Measurements from ENCODE around the gene ADGRB3. TPM values are rescaled to one million over a fixed set of nuclear protein-coding genes. Genes with fewer than 3 reads are reported as not detected.
"Not testable (repeated sequence)": the region's sequence is repeated elsewhere in the genome, so short reads cannot be mapped to it uniquely, and the experiment has no call there.

ADGRB3 gene
- total RNA-seq, 1 donor from 2014 or later, result 0.20 TPM

GRCh38 chr6:69044534-69044933 is 409.5 kb downstream of the ADGRB3 start:
- ATAC-seq, result no peak

DNA sequence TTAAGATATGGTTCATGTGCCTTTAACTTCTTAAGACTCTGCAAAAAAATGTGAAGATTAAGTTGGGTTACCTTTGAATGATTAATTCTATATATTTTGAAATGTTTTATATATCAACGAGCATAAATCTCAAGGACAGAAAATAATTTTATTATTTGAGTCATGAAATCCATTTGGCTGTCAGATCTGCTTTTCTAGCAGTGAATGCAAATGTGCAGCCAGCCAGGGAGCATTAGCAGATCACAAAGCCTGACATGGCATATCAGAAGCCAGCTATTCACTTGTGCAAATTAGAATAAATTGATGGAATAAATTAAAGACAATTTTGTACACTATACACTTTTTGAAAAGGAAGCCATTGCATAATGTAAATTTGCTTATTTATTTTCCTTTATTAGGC is 424.3 kb downstream of the ADGRB3 start:
- ATAC-seq, result no peak

- no peak for ATAC-seq
Measured at GRCh38 chr6:69061066-69061465, 426.0 kb downstream of the ADGRB3 start.

- ATAC-seq, result no peak
Measured at GRCh38 chr6:69063401-69063800, 428.3 kb downstream of the ADGRB3 start.

DNA sequence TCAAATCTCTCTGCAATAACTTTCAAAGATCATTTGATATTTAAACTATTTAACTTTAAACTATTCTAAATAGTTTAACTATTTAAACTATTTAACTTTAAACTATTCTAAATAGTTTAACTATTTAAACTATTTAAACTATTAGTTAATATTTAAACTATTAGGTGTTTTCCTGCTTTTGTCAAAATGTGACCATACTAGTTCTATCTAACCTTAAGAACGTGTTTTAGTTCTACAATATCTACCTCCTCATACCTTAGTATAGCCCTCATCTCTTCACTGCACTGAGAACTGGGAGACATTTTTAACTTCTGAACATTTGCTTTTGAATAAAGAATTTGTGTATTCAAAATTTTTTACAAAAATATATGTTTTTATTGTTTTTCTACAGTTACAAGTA is 429.1 kb downstream of the ADGRB3 start:
- no peak for ATAC-seq

- no peak for ATAC-seq
Measured at GRCh38 chr6:69069881-69070280, 434.8 kb downstream of the ADGRB3 start.

- no peak for ATAC-seq
Measured at GRCh38 chr6:69072796-69073195, 437.7 kb downstream of the ADGRB3 start.

GRCh38 chr6:69084746-69085335 is 449.8 kb downstream of the ADGRB3 start:
- no peak for ATAC-seq

GRCh38 chr6:69086689-69087088 is 451.6 kb downstream of the ADGRB3 start:
- no peak for ATAC-seq

DNA sequence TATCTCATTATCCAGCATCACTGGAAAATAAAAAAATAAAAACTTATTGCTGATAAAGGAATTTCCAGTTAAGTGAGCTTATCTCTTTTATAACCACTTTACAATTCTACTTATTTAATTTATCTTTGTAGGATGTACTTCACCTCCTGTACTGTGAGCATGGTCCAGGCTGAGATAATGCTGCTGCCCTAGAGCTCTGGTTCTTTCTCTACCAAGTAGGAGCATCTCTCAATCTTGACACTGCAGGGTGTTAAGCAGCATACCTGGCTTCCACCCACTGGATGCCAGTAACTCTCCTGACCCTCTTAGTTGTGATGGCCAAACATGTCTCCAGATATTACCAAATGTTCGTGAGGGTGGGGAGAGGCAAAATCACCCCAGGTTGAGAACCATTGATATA is 454.5 kb downstream of the ADGRB3 start:
- no peak for ATAC-seq

DNA sequence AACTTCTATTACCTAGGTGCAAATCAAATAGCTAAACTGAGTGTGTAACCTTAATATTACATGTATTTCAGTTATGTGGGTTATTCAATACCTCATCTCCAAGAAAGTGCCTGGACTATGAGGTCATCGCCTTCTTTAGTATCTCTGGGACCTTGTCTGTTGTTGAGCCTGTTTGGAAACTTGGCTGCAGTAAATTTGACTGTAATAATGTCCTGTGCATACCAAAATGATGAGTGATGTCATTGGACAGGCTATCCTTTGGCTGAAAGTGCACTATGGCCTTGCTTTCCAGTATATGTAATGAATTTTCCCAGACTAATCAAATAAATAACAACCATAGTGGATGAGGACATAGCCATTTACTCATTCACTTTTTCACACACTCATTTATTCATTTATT is 455.1 kb downstream of the ADGRB3 start:
- no peak for ATAC-seq

GRCh38 chr6:69096681-69097080 is 461.6 kb downstream of the ADGRB3 start:
- ATAC-seq, result no peak

GRCh38 chr6:69097948-69098347 is 462.9 kb downstream of the ADGRB3 start:
- ATAC-seq, result no peak

DNA sequence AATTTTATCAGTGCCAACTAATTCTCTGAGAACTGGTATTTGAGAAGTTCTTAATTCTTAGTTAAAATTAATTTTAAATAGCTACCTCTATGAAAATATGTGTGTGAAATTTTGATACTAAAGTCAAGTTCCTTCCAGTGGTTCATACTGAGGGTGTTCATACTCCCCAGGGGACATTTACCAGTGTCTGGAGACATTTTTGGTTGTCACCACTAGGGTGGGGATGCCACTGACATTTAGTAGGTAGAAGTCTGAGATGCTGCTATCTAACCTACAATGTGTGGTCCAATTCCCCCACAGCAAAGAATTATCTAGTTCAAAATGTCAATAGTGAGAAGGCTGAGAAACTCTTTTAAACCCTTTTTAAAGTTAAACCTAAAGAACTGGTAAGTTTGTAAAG is 463.8 kb downstream of the ADGRB3 start:
- no peak for ATAC-seq

- no peak for ATAC-seq
Measured at GRCh38 chr6:69100772-69101171, 465.7 kb downstream of the ADGRB3 start.

- ATAC-seq, result no peak
Measured at GRCh38 chr6:69102416-69102815, 467.3 kb downstream of the ADGRB3 start.

GRCh38 chr6:69105288-69105687 is 470.2 kb downstream of the ADGRB3 start:
- ATAC-seq, result no peak

DNA sequence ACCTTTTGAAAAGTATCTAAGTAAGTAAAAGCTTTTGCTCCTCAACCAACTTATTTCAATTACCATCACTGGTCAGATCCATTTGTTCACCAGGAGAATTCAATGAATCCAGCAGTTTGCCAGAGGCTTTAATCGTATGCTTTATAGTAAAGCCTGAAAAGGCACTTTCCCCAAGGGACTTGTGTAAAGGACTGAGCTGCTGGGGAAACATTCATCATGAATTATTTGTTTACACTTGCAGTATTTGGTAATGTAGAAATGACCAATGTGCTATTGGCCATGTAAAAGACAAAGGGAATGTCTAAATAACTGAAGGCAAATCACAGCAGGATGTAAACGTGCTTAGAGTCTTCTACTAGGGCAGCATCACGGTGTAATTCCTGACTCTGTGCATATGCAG is 471.4 kb downstream of the ADGRB3 start:
- ATAC-seq, result no peak

- ATAC-seq, result no peak
Measured at GRCh38 chr6:69111301-69111700, 476.2 kb downstream of the ADGRB3 start.

DNA sequence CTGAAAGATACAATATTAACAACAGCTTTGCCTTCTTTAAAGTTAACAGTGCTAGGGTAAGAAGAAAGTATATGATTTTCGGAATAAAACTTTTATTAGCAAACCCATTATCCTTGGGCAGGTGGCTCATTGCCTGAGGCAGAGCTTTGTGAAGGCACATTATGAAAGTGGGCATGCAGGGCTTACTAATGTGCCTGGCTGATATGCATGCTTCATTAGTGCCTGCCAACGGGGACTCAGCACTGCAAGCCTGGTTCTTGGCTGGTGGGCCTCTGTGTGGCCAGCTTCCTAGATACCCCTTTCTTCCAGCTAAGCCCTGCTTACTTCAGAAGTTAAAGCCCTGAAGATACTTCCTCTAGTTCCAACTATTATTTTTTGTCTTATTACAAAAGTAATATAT is 481.6 kb downstream of the ADGRB3 start:
- ATAC-seq, result no peak

- not testable (repeated sequence) for ATAC-seq
Measured at GRCh38 chr6:69121461-69122406, 486.7 kb downstream of the ADGRB3 start.

DNA sequence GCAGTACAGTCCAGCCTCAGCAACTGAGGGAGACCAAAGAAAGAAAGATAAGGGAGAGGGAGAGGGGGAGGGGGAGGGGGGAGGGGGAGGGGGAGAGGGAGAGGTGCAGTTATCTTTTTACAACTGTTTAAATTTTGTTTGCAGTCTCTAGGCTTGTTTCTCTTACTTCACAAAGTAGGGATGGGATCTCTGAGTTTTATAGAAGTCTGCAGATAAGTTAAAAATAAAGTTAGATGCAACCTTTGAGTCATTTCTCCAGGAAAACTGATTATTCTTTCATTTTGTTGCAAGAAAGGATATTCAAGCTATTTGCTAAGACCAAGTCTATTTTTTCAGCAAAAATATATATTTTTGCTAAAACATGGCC is 487.3 kb downstream of the ADGRB3 start:
- ATAC-seq, result no peak

GRCh38 chr6:69128411-69128810 is 493.3 kb downstream of the ADGRB3 start:
- no peak for ATAC-seq

- ATAC-seq, result no peak
Measured at GRCh38 chr6:69129046-69129445, 494.0 kb downstream of the ADGRB3 start.
